ENCODE data around the gene PFN2.

- TF ChIP-seq YY1 (IDR thresholded peaks at IDR 0.05; ENCODE audit: insufficient read depth, insufficient read length) (no peak), SUZ12 (IDR thresholded peaks at IDR 0.05; ENCODE audit: extremely low read depth, insufficient read depth, insufficient read length) (no peak), ZNF274 (IDR thresholded peaks at IDR 0.05; ENCODE audit: low read depth, low read length) (no peak)
Observed at GRCh38 chr3:149917124-149917667, 53.5 kb downstream of the PFN2 start.

Measured in NT2/D1 (cell line).